Measurements from ENCODE around the gene PITPNM1.

PITPNM1 gene

DNA sequence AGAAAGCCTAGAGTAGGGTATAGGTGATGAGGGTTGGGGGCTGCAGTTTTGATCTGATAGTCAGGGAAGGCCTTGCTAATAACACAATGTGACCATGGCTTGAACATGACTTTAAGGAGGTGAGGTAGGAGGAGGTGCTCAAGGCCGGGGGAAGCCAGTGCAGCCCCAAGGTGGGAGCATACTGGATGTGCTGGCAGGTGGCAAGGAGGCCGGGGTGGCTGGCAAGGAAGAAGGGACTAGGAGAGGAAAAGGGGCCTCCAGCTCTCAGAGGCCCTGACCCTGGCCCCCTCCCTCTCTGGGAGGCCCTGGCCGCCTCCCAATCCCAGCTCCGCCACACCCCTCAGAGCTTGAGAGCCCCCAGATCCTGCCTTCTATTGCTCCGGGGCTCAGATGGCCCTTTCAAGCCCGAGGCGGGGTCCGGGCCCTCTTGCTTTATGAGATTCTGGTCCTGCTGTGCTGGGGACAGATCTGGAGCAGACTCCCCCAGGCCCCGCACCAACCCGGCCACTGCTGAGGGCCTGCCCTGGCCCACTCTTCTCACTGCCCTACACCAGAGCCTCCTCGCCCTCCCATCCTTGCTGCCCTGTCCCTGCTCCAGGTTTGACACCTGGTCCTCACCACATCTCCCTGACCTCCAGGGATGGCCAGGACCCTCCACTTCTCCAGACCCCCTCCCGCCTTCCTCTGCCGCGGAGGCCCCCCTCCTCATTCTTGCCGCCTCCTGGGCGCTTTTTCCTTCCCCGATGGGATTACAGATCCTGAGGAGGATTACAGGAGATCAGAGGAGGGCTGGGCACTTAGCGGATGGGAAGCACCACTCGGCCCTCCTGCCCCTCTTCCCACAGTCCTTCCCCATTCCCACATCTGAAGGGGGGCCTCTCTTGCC, 1.8 kb downstream of the PITPNM1 start:
- Histone ChIP-seq H3K36me3 (replicated peaks) (peaks cover 29% of the 10 kb centered on the region), H3K4me3 (peak overlapping the region; percentile 17), H3K27me3 (ENCODE audit: low read depth) (no peaks in the 10 kb centered on the region), H3K9me3 (no peaks in the 10 kb centered on the region), H3K4me1 (peaks cover 29% of the 10 kb centered on the region)
- DNase-seq (ENCODE audit: low spot score in 2 of 2): no peak
- in situ Hi-C loops (cut with MboI; ENCODE audit: low sequenced_read_pairs): no loop called here

DNA sequence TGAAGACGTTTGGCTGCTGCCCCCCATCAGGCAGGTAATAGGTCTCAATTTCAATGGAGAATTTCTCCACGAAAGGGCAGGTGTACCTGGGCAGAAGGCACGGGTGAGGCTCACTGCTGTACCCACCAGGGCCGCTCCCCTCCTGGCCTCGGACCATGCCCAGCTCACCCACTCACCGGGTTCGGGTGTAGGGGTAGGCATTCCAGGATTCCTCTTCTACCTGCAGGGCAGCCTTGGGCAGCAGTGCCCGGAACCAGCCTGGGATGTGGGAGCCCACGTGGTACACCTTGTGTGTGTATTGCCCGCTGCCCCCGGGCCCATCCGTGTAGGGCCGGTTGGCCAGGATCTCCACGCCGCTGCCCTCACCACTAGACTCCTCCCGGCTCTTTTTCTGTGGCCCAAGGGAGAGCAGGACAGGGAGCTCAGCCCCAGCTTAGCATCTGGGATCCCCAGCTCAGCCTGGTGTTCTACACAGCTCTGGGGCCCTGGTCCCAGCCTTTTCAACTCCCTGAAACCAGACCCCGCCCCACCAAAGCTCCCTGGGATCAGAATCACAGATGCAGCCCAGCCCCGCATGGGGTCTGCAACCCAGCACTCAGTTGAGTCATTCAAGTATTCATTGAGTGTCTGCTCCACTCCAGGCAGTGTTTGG, 2.7 kb downstream of the PITPNM1 start:
- in situ Hi-C loops (cut with MboI; ENCODE audit: low sequenced_read_pairs): no loop called here
- Histone ChIP-seq H3K4me1 (peaks cover 27% of the 10 kb centered on the region), H3K27me3 (ENCODE audit: low read depth) (no peaks in the 10 kb centered on the region), H3K4me3 (no peak overlapping the region), H3K36me3 (replicated peaks) (peaks cover 29% of the 10 kb centered on the region), H3K9me3 (no peaks in the 10 kb centered on the region)
- no peak for DNase-seq (ENCODE audit: low spot score in 2 of 2)

GRCh38 chr11:67501854-67502253, 3.3 kb downstream of the PITPNM1 start:
- Histone ChIP-seq H3K4me1 (peaks cover 21% of the 10 kb centered on the region), H3K36me3 (replicated peaks) (peaks cover 25% of the 10 kb centered on the region)

GRCh38 chr11:67500831-67501715, 4.1 kb downstream of the PITPNM1 start:
- no peak overlapping the region for H3K4me3 ChIP-seq
- DNase-seq (ENCODE audit: low spot score in 2 of 2): no peak
- in situ Hi-C loops (cut with MboI; ENCODE audit: low sequenced_read_pairs): no loop called here
- peaks cover 19% of the 10 kb centered on the region for H3K36me3 ChIP-seq (replicated peaks)
- H3K4me1 ChIP-seq: peaks cover 13% of the 10 kb centered on the region
- H3K9me3 ChIP-seq: no peaks in the 10 kb centered on the region
- no peaks in the 10 kb centered on the region for H3K27me3 ChIP-seq (ENCODE audit: low read depth)

More at GRCh38 chr11:67501854-67502253, 3.3 kb downstream of the PITPNM1 start:
- Histone ChIP-seq H3K4me3 (no peak overlapping the region), H3K27me3 (ENCODE audit: low read depth) (no peaks in the 10 kb centered on the region), H3K9me3 (no peaks in the 10 kb centered on the region)
- no peak for DNase-seq (ENCODE audit: low spot score in 2 of 2)
- in situ Hi-C loops (cut with MboI; ENCODE audit: low sequenced_read_pairs): no loop called here

- no peaks in the 10 kb centered on the region for H3K27me3 ChIP-seq (ENCODE audit: low read depth)
- H3K9me3 ChIP-seq: no peaks in the 10 kb centered on the region
- no peak overlapping the region for H3K4me3 ChIP-seq
- DNase-seq (ENCODE audit: low spot score in 2 of 2): no peak
- H3K36me3 ChIP-seq (replicated peaks): peaks cover 17% of the 10 kb centered on the region
- in situ Hi-C loops (cut with MboI; ENCODE audit: low sequenced_read_pairs): no loop called here
- H3K4me1 ChIP-seq: peaks cover 7% of the 10 kb centered on the region
These were observed 4.7 kb downstream of the PITPNM1 start for GRCh38 chr11:67500484-67500821.

DNA sequence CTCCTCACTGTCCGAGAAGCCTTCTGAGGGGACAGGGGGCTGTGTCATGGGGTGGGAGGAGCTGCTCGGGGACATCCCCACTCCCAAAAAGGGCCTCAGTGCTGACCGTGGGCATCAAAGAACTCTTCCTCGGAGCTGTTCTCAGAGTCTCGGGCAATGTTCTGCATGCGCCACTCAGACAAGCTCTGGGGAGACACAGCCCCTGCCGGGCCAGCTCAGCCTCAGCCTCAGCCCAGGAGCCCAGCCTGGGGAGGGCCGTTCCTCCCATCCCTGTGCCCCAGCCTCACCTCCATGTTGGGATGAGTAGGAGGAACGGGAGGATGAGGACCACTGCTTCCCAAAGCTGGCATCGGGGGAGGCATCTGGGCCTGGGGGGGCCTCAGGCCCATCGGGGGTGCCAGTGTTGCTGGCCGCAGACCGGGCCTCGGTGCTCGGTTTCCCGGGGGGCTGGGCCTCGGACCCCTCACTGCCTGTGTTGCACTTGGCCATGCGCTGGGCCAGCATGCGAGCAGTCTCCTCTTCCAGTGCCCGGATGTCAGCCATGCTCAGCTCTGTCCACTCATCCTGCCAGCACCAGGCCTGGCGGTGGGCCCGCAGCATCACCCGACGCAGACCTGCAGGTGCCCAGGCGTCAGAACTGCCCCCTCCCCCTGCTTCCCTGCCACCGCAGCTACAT, 5.2 kb downstream of the PITPNM1 start:
- DNase-seq (ENCODE audit: low spot score in 2 of 2): no peak
- H3K4me1 ChIP-seq: peaks cover 5% of the 10 kb centered on the region; the same call in 1 of the 2 replicates
- in situ Hi-C loops (cut with MboI; ENCODE audit: low sequenced_read_pairs): no loop called here
- H3K4me3 ChIP-seq: no peak overlapping the region
- no peaks in the 10 kb centered on the region for H3K9me3 ChIP-seq
- no peaks in the 10 kb centered on the region for H3K27me3 ChIP-seq (ENCODE audit: low read depth)
- H3K36me3 ChIP-seq (replicated peaks): peaks cover 17% of the 10 kb centered on the region

DNA sequence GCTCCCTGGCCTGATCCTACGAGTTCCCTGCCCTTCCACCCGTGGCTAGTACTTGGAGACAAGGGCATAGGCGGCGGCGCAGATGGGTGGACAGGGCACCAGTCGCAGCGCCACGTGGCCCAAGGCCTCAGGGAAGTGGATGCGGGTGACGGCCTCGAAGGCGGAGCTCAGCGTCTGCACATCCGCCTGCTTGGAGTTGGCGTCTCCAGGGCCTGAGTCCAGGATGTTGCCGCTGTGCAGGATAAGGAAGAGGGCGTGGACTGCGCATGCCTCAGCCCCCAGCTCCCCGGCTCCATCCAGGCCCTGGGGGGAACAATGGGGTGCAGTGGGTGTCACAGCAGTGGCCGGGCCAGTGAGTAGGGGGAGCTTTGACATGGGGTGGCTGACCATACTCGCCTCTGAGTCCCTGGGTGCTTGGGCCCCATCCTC, 6.6 kb downstream of the PITPNM1 start:
- Histone ChIP-seq H3K36me3 (replicated peaks) (peaks cover 17% of the 10 kb centered on the region), H3K27me3 (ENCODE audit: low read depth) (no peaks in the 10 kb centered on the region), H3K9me3 (no peaks in the 10 kb centered on the region), H3K4me1 (peaks cover under 1% of the 10 kb centered on the region; the same call in 1 of the 2 replicates), H3K4me3 (no peak overlapping the region)
- in situ Hi-C loops (cut with MboI; ENCODE audit: low sequenced_read_pairs): no loop called here
- DNase-seq (ENCODE audit: low spot score in 2 of 2): no peak

- in situ Hi-C loops (cut with MboI; ENCODE audit: low sequenced_read_pairs): no loop called here
- peaks cover 18% of the 10 kb centered on the region for H3K36me3 ChIP-seq (replicated peaks)
These were observed 7.4 kb downstream of the PITPNM1 start for GRCh38 chr11:67497656-67498291.

GRCh38 chr11:67496113-67496512, 9.1 kb downstream of the PITPNM1 start:
- no peaks in the 10 kb centered on the region for H3K9me3 ChIP-seq
- no peak overlapping the region for H3K4me3 ChIP-seq
- H3K4me1 ChIP-seq: no peaks in the 10 kb centered on the region
- DNase-seq (ENCODE audit: low spot score in 2 of 2): no peak
- peaks cover 23% of the 10 kb centered on the region for H3K36me3 ChIP-seq (replicated peaks)
- H3K27me3 ChIP-seq (ENCODE audit: low read depth): no peaks in the 10 kb centered on the region
- in situ Hi-C loops (cut with MboI; ENCODE audit: low sequenced_read_pairs): no loop called here

More at GRCh38 chr11:67497656-67498291, 7.4 kb downstream of the PITPNM1 start:
- no peaks in the 10 kb centered on the region for H3K27me3 ChIP-seq (ENCODE audit: low read depth)
- no peaks in the 10 kb centered on the region for H3K9me3 ChIP-seq
- no peaks in the 10 kb centered on the region for H3K4me1 ChIP-seq
- no peak for DNase-seq (ENCODE audit: low spot score in 2 of 2)
- H3K4me3 ChIP-seq: no peak overlapping the region

DNA sequence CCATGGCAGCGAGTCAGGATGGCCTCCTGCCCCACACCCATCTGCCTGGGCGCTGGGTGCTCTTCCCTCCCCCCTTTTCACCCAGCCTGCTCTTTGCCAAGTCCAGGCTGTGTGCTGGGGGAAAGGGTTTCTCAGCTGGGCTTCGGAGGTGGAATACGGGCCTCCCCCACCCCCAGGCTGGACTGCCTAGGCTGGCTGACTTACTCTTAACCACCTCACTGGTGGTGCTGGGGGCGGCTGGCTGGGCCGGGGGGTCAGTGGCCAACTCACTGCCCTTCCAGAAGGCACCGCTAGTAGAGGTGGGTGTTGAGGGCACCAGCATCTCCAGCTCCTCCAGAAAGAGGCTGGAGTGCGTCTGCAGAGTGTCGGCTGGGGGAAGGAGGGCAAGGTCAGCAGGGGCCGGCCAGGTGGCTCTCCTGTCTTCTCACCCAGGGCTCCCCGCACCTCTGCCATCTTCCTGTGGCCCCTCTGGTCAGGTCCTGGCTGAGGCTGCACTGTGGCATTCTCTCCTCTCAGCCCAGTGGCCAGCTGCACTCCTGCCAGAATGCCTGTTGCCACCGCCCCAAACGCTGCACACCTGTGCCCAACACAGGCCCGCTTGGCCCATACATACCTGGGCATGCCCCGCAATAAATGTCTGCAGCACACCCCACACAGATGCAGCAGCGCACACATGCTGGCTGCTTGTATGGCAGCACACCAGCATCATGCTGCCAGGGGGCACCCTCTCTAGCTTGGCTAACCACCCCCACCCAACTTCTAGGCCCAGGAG, 9.7 kb downstream of the PITPNM1 start:
- H3K36me3 ChIP-seq (replicated peaks): peaks cover 22% of the 10 kb centered on the region
- in situ Hi-C loops (cut with MboI; ENCODE audit: low sequenced_read_pairs): no loop called here
- H3K4me1 ChIP-seq: no peaks in the 10 kb centered on the region
- no peaks in the 10 kb centered on the region for H3K9me3 ChIP-seq
- no peak overlapping the region for H3K4me3 ChIP-seq
- no peak for DNase-seq (ENCODE audit: low spot score in 2 of 2)
- no peaks in the 10 kb centered on the region for H3K27me3 ChIP-seq (ENCODE audit: low read depth)

GRCh38 chr11:67494371-67495233, 10.6 kb downstream of the PITPNM1 start:
- DNase-seq (ENCODE audit: low spot score in 2 of 2): no peak
- no peak overlapping the region for H3K4me3 ChIP-seq
- in situ Hi-C loops (cut with MboI; ENCODE audit: low sequenced_read_pairs): no loop called here
- H3K27me3 ChIP-seq (ENCODE audit: low read depth): no peaks in the 10 kb centered on the region
- H3K9me3 ChIP-seq: no peaks in the 10 kb centered on the region
- H3K4me1 ChIP-seq: no peaks in the 10 kb centered on the region
- H3K36me3 ChIP-seq (replicated peaks): peaks cover 30% of the 10 kb centered on the region

Data from HAP-1 (cell line).